Stimulated activated CD4-positive, alpha-beta T cell treated with anti-CD3 and anti-CD28 coated beads, Interleukin-1b, Interleukin-23, amount 100 ng/mL, for 1 hour (primary cell): ENCODE results near the gene RFK.
"Not testable (repeated sequence)": the region's sequence is repeated elsewhere in the genome, so short reads cannot be mapped to it uniquely, and the experiment has no call there.

Experiments used
- DNase-seq, 2 donors: peaks; one replicate each; pipeline ENCODE4 v3.0.0-alpha.2; 2020; ENCODE audit warnings: low read depth in 2 of 2

The RFK gene

GRCh38 chr9:76370396-76371023, 23.7 kb downstream of the RFK start:
- DNase-seq, result no peak

GRCh38 chr9:76369583-76369982, 24.6 kb downstream of the RFK start:
- DNase-seq, result no peak

GRCh38 chr9:76366275-76366674, 28.0 kb downstream of the RFK start:
- DNase-seq, result no peak

- DNase-seq, result no peak
These were observed 29.2 kb downstream of the RFK start for GRCh38 chr9:76365028-76365427.

- DNase-seq, result no peak
These were observed 31.2 kb downstream of the RFK start for GRCh38 chr9:76363032-76363395.

- not testable (repeated sequence) for DNase-seq
These were observed 31.7 kb downstream of the RFK start for GRCh38 chr9:76362332-76363031.

- no peak for DNase-seq
These were observed 34.5 kb downstream of the RFK start for GRCh38 chr9:76359766-76360165.

- DNase-seq, result no peak
These were observed 34.9 kb downstream of the RFK start for GRCh38 chr9:76359365-76359764.

- DNase-seq, result no peak
These were observed 35.5 kb downstream of the RFK start for GRCh38 chr9:76358628-76359280.

- DNase-seq, result no peak
These were observed 36.7 kb downstream of the RFK start for GRCh38 chr9:76357555-76357954.

- DNase-seq, result no peak
These were observed 38.3 kb downstream of the RFK start for GRCh38 chr9:76355886-76356285.

GRCh38 chr9:76354221-76354620, 40.0 kb downstream of the RFK start:
- DNase-seq, result no peak

- no peak for DNase-seq
These were observed 40.9 kb downstream of the RFK start for GRCh38 chr9:76353280-76353679.

GRCh38 chr9:76352026-76352620, 42.1 kb downstream of the RFK start:
- no peak for DNase-seq

- DNase-seq, result no peak
These were observed 43.2 kb downstream of the RFK start for GRCh38 chr9:76351006-76351405.

GRCh38 chr9:76349865-76350264, 44.4 kb downstream of the RFK start:
- DNase-seq, result no peak

- no peak for DNase-seq
These were observed 51.4 kb downstream of the RFK start for GRCh38 chr9:76342858-76343257.

GRCh38 chr9:76342201-76342600, 52.0 kb downstream of the RFK start:
- DNase-seq, result no peak

GRCh38 chr9:76341616-76342015, 52.6 kb downstream of the RFK start:
- DNase-seq, result no peak

GRCh38 chr9:76338418-76338817, 55.8 kb downstream of the RFK start:
- DNase-seq, result no peak

- no peak for DNase-seq
These were observed 58.2 kb downstream of the RFK start for GRCh38 chr9:76336027-76336426.
